T-helper 22 cell (primary cell): ENCODE data around the gene RPS6KA6.
"Not testable (repeated sequence)": the region's sequence is repeated elsewhere in the genome, so short reads cannot be mapped to it uniquely, and the experiment has no call there.

Source experiments
- DNase-seq: peaks from one replicate; pipeline ENCODE4 v3.0.0-alpha.2; 2020; ENCODE audit warnings: low read depth

The RPS6KA6 gene

GRCh38 chrX:84162401-84162800, 25.6 kb downstream of the RPS6KA6 start:
- DNase-seq = no peak

- no peak for DNase-seq
Measured at GRCh38 chrX:84161641-84162040, 26.4 kb downstream of the RPS6KA6 start.

- no peak for DNase-seq
Measured at GRCh38 chrX:84160736-84161135, 27.3 kb downstream of the RPS6KA6 start.

GRCh38 chrX:84156821-84157220, 31.2 kb downstream of the RPS6KA6 start:
- DNase-seq = no peak

- no peak for DNase-seq
Measured at GRCh38 chrX:84155938-84156337, 32.1 kb downstream of the RPS6KA6 start.

GRCh38 chrX:84153538-84153937, 34.5 kb downstream of the RPS6KA6 start:
- DNase-seq = no peak

GRCh38 chrX:84144991-84145390, 43.0 kb downstream of the RPS6KA6 start:
- DNase-seq = no peak

- DNase-seq = no peak
Measured at GRCh38 chrX:84144281-84144680, 43.7 kb downstream of the RPS6KA6 start.

- DNase-seq = no peak
Measured at GRCh38 chrX:84133023-84133422, 55.0 kb downstream of the RPS6KA6 start.

- no peak for DNase-seq
Measured at GRCh38 chrX:84123585-84123984, 64.4 kb downstream of the RPS6KA6 start.

- DNase-seq = no peak
Measured at GRCh38 chrX:84118769-84119168, 69.2 kb downstream of the RPS6KA6 start.

GRCh38 chrX:84118315-84118714, 69.7 kb downstream of the RPS6KA6 start:
- DNase-seq = no peak

- no peak for DNase-seq
Measured at GRCh38 chrX:84108584-84108983, 79.4 kb downstream of the RPS6KA6 start.

GRCh38 chrX:84099120-84099519, 88.9 kb downstream of the RPS6KA6 start:
- DNase-seq = no peak

GRCh38 chrX:84079479-84080197, 108.4 kb downstream of the RPS6KA6 start:
- DNase-seq = not testable (repeated sequence)

GRCh38 chrX:84078991-84079390, 109.0 kb downstream of the RPS6KA6 start:
- no peak for DNase-seq

- DNase-seq = no peak
Measured at GRCh38 chrX:84064814-84065213, 123.2 kb downstream of the RPS6KA6 start.

GRCh38 chrX:84064164-84064563, 123.8 kb downstream of the RPS6KA6 start:
- no peak for DNase-seq

GRCh38 chrX:84047339-84047738, 140.7 kb downstream of the RPS6KA6 start:
- DNase-seq = no peak

- DNase-seq = no peak
Measured at GRCh38 chrX:84046403-84046984, 141.5 kb downstream of the RPS6KA6 start.

GRCh38 chrX:84044051-84044450, 143.9 kb downstream of the RPS6KA6 start:
- DNase-seq = no peak
